IPS DF 19.7 (cell line): ENCODE results near the gene CLEC2L.
"Not testable (repeated sequence)": the region's sequence is repeated elsewhere in the genome, so short reads cannot be mapped to it uniquely, and the experiment has no call there.

Experiments used
- DNase-seq: peaks from one replicate; pipeline ENCODE4 v3.0.0-alpha.2; 2013; ENCODE audit warnings: low read depth, low spot score

The CLEC2L gene

GRCh38 chr7:139523968-139524815 is 707 bp downstream of the CLEC2L start:
- DNase-seq = no peak

GRCh38 chr7:139525239-139525638 is 1.8 kb downstream of the CLEC2L start:
- DNase-seq = no peak

- no peak for DNase-seq
These were observed 2.3 kb downstream of the CLEC2L start for GRCh38 chr7:139525750-139526149.

DNA sequence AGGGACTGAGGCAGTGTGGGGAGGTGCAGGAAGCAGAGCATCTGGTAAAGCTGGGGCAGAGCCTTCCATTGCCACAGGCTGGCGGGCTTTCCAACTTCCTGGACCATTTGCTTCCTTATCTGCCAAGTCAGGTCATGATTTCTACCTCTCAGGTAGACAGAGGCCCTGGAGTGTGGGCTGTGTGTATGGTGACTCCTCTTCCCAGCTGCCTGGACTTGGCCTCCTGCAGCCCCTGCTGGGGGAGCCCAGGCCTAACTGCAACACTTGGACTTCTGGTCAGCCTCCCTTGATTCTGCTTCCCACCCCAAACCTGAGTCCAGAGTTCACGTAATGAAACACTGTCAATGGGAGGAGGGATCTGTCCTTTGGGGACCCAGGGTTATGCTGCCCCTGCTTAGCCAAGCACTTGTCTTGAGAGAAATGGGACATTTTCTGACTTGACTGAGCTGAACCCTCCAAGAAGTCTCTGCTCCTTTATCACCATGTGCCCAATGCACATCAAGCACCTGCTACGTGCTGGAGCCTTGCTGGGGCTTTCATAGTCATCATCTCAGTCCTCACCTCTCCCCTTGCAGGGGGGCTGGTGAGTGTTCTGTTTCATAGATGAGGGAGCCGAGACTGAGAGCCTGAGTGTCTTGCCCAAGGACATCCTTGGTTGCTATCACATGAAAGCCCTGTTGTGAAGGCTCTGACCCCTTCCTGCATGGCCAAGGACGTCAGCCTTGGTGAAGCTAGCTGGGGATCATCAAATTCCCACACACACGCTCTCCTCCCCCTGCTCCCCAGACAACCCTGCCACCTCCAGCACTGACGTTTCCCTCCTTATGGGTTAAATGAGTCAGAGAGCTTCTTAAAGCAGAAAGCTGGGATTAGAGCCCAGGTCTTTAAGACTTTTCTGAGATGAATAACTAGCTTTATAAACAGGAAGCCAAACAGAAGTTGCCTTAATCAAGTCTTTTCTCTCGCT is 3.4 kb downstream of the CLEC2L start:
- DNase-seq = no peak

DNA sequence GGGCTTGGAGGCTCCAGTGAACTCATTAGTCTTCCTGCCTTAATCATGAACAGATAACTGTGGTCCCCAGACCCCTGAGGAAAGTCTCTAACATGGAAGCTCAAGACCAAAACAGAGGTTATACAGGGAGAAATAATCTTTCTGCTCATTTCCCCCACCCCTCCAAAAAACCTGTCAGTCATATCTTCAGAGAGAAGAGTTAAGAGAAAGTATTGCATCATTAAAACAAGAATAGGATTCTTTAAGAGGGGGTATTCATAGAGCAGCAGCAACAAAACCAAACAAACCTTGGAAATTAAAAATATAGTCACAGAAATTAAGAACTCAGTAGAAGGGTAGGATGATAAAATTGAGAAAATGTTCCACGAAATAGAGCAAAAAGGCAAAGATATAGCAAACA is 7.6 kb downstream of the CLEC2L start:
- DNase-seq = no peak

- no peak for DNase-seq
These were observed 9.2 kb downstream of the CLEC2L start for GRCh38 chr7:139532636-139533155.

GRCh38 chr7:139534096-139534495 is 10.6 kb downstream of the CLEC2L start:
- DNase-seq = no peak

DNA sequence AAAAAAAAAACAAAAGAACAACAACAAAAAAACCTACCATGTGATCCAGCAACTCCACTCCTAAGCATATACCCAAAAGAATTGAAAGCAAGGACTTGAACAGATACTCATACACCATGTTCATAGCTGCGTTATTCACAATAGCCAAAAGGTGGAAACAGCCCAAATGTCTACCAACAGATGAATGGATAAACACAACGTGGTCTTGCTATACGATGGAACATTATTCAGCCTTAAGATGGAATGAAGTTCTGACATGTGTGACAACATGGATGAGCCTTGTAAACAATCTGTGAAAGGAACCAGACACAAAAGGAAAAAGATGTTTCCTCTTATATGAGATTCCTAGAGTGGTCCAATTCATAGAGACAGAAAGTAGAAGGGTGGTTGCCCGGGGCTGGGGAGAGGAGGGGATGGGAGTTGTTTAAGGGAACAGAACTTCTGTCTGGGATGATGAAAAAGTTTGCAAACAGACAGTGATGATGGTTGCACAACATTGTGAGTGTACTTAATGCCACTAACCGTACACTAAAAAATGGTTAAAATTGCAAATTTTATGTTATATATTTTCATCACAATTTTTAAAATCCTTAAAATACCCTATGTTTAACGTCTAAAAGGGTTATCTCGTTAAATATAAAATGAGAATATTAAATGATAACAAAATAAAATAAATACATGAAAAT is 11.6 kb downstream of the CLEC2L start:
- no peak for DNase-seq

DNA sequence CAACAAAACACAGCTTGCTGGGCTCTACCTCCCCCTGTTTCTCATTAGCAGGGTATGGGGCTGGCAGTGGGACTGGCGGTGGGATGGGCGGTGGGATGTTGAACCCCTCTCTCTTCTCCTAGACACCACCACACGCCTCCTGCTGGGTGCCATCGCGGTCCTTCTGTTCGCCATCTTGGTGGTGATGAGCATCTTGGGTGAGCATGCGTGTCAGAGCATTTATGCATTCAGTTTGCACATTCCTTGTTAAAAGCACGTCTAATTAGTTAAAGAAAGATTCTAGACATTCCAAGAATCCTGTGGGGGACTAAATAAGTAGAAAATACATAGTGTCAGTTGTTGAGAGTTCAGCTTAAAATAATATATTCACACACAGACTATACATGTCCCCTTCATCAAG is 12.7 kb downstream of the CLEC2L start:
- no peak for DNase-seq

DNA sequence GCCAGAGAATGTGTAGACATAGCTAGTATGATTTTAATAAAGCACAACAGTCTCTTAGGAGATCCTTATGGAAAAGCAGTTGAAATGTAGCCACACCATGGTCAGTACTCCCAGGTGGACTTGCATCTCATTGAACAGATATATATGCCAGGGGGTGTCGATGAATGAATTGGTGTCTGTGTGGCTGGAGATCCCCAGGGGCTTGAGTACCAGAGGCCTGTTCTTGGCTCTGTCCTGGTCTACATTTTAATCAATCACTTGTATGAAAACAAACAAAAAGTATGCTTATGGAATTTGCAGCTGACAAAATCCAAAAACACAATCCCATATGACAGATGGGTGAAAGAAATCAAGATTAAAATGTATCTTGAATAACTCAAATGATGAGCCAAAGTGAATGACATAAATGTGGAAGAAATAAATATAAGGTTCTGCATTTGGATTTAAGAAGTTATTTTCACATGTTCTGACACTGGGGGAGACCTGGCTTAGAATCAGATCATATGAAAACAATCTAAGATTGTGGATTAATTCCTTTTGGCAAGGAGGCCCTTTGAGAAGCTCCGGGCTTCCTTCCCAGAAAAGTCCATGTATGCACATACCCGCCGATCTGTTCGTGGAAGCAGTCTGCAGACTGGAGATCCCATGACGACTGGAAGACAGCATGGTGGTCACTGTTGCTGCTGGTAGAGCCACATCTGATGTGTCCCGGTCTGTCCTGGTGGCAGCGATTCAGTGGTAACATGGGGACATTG is 15.6 kb downstream of the CLEC2L start:
- DNase-seq = no peak

DNA sequence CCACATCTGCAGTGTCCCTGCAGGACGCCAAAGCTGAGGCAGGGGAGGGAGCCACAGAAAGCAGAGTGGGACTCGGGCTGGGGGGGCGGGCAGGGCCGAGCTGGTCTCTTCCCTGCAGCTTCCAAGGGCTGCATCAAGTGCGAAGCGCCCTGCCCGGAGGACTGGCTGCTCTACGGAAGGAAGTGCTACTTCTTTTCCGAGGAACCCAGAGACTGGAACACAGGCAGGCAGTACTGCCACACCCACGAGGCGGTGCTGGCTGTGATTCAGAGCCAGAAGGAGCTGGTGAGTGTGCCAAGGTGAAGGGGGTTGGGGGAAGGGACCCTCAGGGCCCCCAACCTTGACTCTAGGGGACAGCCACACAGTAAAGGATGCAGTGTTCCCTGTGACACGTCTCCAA is 16.7 kb downstream of the CLEC2L start:
- DNase-seq = no peak

- no peak for DNase-seq
These were observed 18.3 kb downstream of the CLEC2L start for GRCh38 chr7:139541600-139542307.

- DNase-seq = no peak
These were observed 19.0 kb downstream of the CLEC2L start for GRCh38 chr7:139542308-139543151.

GRCh38 chr7:139543801-139544603 is 20.5 kb downstream of the CLEC2L start:
- no peak for DNase-seq

DNA sequence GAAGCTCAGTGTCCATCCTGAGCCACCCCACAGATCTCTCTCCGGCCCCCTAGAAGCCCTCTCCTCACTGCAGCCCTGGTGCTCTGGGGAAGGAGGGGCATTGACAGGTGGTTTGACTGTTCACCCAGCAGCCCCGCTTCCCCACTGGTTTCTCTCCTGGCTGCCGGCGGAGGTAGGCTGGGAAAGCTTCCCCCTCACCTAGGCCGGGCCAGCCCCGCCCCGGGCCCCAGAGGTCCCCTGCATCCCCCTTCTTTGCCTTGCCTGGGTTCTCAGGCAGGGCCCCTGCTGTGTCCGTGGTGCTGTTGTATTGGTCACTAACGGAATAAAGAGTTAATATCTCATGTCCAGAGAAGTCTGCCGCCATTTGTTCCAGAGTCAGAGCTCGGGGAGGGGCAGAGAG is 21.2 kb downstream of the CLEC2L start:
- DNase-seq = no peak

DNA sequence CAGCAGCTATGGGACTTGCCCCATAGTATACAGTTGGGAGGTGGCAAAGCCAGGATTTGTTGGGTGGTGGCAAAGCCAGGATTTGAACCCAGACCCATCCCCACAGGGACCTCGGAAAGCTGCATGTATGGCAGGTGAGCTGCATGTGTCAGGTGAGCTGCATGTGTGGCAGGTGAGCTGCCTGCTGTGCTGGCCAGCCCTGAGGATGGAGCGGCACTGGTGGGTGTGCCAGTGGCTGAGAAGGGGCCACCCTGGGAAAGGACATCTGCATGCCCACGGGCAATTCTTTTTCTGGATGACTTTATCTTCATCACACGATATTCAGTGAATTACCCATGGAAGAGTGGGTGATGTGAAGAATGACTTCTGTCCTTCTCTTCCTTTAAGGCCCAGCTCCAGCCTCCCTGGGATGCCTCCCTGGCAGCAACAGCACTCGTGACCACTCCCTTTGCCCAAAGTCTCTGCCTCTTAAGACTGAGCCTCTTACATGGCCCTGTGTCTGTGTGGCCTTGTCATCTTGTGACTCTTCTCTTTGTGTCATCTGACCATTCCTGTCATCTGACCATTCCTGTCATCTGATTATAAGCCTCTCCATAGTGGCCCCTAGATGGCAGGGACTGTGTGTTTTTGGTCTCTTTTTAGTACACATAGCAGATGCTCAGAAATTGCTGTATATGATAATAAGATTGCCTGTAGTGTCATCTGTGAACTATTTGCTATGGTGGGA is 25.0 kb downstream of the CLEC2L start:
- no peak for DNase-seq

DNA sequence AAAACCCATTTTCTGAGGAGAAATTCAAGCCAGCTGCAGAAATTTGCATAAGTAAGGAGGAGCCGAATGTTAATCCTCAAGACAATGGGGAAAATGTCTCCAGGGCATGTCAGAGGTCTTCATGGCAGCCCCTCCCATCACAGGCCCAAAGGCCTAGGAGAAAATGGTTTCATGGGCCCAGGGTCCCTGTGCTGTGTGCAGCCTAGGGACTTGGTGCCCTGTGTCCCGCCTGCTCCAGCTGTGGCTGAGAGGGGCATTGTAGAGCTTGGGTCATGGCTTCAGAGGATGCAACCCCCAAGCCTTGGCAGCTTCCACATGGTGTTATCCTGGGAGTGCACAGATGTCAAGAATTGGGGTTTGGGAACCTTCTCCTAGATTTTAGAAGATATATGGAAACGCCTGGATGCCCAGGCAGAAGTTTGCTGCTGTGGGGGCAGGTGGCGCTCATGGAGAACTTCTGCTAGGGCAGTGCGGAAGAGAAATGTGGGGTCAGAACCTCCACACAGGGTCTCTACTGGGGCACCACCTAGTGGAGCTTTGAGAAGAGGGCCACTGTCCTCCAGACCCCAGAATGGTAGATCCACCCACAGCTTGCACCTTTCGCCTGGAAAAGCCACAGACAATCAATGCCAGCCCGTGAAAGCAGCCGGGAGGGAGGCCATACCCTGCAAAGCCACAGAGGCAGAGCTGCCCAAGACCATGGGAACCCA is 30.7 kb downstream of the CLEC2L start:
- not testable (repeated sequence) for DNase-seq
